OCI-LY3 (cell line): ENCODE results near the gene PTX4.

Experiments used
- H2AFZ ChIP-seq: fragments of 200-600, 300-600 bp; shearing (Covaris generic); 2 replicates; pipeline ENCODE4 v1.6.0; 2014; ENCODE audit warnings: antibody characterized with exemption, low read depth, low read length
- H3K27ac ChIP-seq: fragments of 200-600, 300-600 bp; sonication (generic); 2 replicates; pipeline ENCODE4 v1.5.1; 2014; ENCODE audit warnings: mild to moderate bottlenecking, low read length, moderate library complexity, mixed read lengths
- H3K27me3 ChIP-seq: fragments of 200-600, 300-600 bp; sonication (generic); 2 replicates; pipeline ENCODE4 v1.6.1; 2014; ENCODE audit warnings: low read depth, low read length, mixed read lengths
- H3K36me3 ChIP-seq: fragments of 200-600, 300-600 bp; sonication (generic); replicated peaks from 2 replicates; pipeline ENCODE3; 2014; ENCODE audit warnings: low read depth, low read length, mixed read lengths
- H3K4me1 ChIP-seq: fragments of 300-600, 200-600 bp; sonication (generic); 2 replicates; pipeline ENCODE4 v1.6.1; 2014; ENCODE audit warnings: low read length, mixed read lengths
- H3K4me2 ChIP-seq: fragments of 200-600, 300-600 bp; sonication (generic); 2 replicates; pipeline ENCODE4 v1.6.1; 2014; ENCODE audit warnings: low read length, mixed read lengths
- H3K4me3 ChIP-seq: fragments of 300-600, 200-600 bp; sonication (generic); 2 replicates; pipeline ENCODE4 v1.5.1; 2014; ENCODE audit warnings: antibody characterized with exemption, mild to moderate bottlenecking, low read length, moderate library complexity
- H3K79me2 ChIP-seq: fragments of 300-600, 200-600 bp; shearing (Covaris generic); 2 replicates; pipeline ENCODE4 v1.6.1; 2014; ENCODE audit warnings: mild to moderate bottlenecking, low read length, mixed read lengths
- H3K9ac ChIP-seq: fragments of 300-600, 200-600 bp; shearing (Covaris generic); 2 replicates; pipeline ENCODE4 v1.6.0; 2014; ENCODE audit warnings: mild to moderate bottlenecking, low read length, moderate library complexity
- H3K9me3 ChIP-seq: fragments of 200-600, 300-600 bp; shearing (Covaris generic); 2 replicates; pipeline ENCODE4 v1.6.1; 2014; ENCODE audit warnings: low read length, mixed read lengths; ENCODE audit not compliant: insufficient read depth
- H4K20me1 ChIP-seq: fragments of 200-600, 300-600 bp; sonication (generic); 2 replicates; pipeline ENCODE4 v1.6.1; 2016; ENCODE audit warnings: low read length, mixed read lengths; ENCODE audit not compliant: insufficient read depth
- EZH2phosphoT487 ChIP-seq: fragments of 200-600 bp; shearing (Covaris generic); IDR thresholded peaks from 2 replicates; pipeline ENCODE4 v1.6.1; 2018; ENCODE audit warnings: antibody characterized with exemption, mixed run types, low read depth
- TF ChIP-seq, protein P1 (sequence below): fragments of 200-600, 300-600 bp; sonication (generic); IDR thresholded peaks from 2 replicates; pipeline ENCODE4 v1.5.1; 2014; ENCODE audit warnings: antibody characterized with exemption, low read length, low read depth

Gene PTX4

DNA sequence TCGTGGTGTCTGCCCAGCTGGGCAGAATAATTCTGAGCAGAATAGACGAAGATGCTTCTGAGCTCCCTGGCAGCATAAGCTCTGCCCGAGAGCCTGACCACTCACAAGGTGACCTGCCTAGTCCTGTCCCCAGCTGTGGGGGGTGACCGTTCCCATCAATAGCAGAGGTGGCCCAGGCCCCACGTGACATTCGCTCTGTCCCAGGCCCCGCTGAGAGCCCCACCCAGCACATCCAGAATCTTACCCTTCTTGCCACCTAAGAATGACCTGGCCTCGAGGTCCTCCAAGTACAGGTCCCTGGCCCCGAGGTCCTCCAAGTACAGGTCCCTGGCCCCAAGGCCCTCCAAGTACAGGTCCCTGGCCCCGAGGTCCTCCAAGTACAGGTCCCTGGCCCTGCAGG is 44.0 kb upstream of the PTX4 start:
- H3K9ac ChIP-seq, result no peak overlapping the region

DNA sequence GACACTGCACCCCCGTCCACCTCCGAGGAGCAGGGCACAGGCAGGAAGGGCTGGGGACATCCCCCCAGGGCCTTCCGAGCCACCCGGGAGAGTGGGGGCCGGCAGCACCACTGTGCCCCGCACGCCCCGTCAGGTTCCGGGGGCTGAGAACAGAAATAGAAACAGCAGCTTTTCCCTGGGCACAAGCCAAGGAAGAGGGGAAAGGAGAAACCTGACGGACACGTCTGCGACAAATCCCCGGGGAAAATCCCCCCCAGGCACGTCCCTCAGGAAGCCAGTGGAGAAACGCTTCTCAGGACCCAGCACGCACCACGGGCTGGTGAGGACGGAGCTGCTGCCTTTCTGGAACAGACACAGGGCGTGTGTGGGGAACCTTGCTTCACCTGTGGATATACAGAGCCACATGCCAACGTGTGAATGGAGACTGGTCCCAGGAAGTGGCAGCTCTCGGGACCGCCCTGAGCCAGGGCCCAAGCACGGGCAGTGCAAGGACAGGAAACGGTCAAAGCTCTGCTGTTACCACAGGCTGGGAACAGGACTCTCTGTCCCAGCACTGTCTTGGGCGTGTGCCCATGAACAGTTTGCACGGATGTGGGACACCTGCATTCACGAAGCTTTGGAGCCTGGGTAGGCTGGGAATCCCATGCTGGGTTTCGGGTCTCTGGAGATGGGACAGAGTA is 43.5 kb upstream of the PTX4 start:
- no peak overlapping the region for H3K27ac ChIP-seq
- H3K9ac ChIP-seq, result no peak overlapping the region
- no peaks in the 10 kb centered on the region for H3K79me2 ChIP-seq
- no peak overlapping the region for H3K4me3 ChIP-seq
- H3K27me3 ChIP-seq, result no peaks in the 10 kb centered on the region
- no peaks in the 10 kb centered on the region for H3K36me3 ChIP-seq
- no peak overlapping the region for H2AFZ ChIP-seq
- TF ChIP-seq EZH2phosphoT487, result no peak
- TF ChIP-seq, protein P1, sequence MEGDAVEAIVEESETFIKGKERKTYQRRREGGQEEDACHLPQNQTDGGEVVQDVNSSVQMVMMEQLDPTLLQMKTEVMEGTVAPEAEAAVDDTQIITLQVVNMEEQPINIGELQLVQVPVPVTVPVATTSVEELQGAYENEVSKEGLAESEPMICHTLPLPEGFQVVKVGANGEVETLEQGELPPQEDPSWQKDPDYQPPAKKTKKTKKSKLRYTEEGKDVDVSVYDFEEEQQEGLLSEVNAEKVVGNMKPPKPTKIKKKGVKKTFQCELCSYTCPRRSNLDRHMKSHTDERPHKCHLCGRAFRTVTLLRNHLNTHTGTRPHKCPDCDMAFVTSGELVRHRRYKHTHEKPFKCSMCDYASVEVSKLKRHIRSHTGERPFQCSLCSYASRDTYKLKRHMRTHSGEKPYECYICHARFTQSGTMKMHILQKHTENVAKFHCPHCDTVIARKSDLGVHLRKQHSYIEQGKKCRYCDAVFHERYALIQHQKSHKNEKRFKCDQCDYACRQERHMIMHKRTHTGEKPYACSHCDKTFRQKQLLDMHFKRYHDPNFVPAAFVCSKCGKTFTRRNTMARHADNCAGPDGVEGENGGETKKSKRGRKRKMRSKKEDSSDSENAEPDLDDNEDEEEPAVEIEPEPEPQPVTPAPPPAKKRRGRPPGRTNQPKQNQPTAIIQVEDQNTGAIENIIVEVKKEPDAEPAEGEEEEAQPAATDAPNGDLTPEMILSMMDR, result no peak
- no peaks in the 10 kb centered on the region for H3K9me3 ChIP-seq
- no peaks in the 10 kb centered on the region for H3K4me1 ChIP-seq
- H4K20me1 ChIP-seq, result no peaks in the 10 kb centered on the region
- H3K4me2 ChIP-seq, result no peak overlapping the region

More for the DNA sequence above, 44.0 kb upstream of the PTX4 start:
- TF ChIP-seq, protein P1, result no peak
- TF ChIP-seq EZH2phosphoT487, result no peak
- Histone ChIP-seq H3K79me2 (no peaks in the 10 kb centered on the region), H3K36me3 (no peaks in the 10 kb centered on the region), H3K4me1 (no peaks in the 10 kb centered on the region), H3K9me3 (no peaks in the 10 kb centered on the region), H3K27me3 (no peaks in the 10 kb centered on the region), H4K20me1 (no peaks in the 10 kb centered on the region), H3K4me3 (no peak overlapping the region), H3K4me2 (no peak overlapping the region), H3K27ac (no peak overlapping the region), H2AFZ (no peak overlapping the region)

DNA sequence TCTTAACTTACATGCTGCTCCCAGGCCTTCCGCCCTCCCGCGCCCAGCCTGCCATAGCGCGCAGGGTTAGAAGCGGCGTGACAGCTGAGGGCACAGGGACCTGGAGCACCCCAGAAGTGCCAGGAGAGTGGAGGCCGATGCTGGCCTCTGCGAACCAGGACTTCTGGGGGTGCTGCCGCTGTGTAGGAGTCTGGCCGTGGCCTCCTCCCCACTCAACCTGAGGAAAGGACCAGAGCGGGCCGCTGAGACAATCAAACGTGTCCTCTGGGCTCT is 42.8 kb upstream of the PTX4 start:
- TF ChIP-seq, protein P1, result no peak
- no peak for TF ChIP-seq EZH2phosphoT487
- H3K9ac ChIP-seq, result no peak overlapping the region
- H3K79me2 ChIP-seq, result no peaks in the 10 kb centered on the region
- H3K27ac ChIP-seq, result no peak overlapping the region
- no peaks in the 10 kb centered on the region for H3K27me3 ChIP-seq
- no peak overlapping the region for H2AFZ ChIP-seq
- H4K20me1 ChIP-seq, result no peaks in the 10 kb centered on the region
- no peak overlapping the region for H3K4me3 ChIP-seq
- no peak overlapping the region for H3K4me2 ChIP-seq
- H3K36me3 ChIP-seq, result no peaks in the 10 kb centered on the region
- H3K9me3 ChIP-seq, result no peaks in the 10 kb centered on the region
- H3K4me1 ChIP-seq, result no peaks in the 10 kb centered on the region

GRCh38 chr16:1530883-1531637 is 42.3 kb upstream of the PTX4 start:
- no peak overlapping the region for H3K4me3 ChIP-seq
- H3K9ac ChIP-seq, result no peak overlapping the region
- H2AFZ ChIP-seq, result no peak overlapping the region
- H3K27ac ChIP-seq, result no peak overlapping the region
- H3K9me3 ChIP-seq, result no peaks in the 10 kb centered on the region
- H3K36me3 ChIP-seq, result no peaks in the 10 kb centered on the region
- H3K4me2 ChIP-seq, result no peak overlapping the region
- H4K20me1 ChIP-seq, result no peaks in the 10 kb centered on the region
- H3K27me3 ChIP-seq, result no peaks in the 10 kb centered on the region
- no peaks in the 10 kb centered on the region for H3K79me2 ChIP-seq
- no peaks in the 10 kb centered on the region for H3K4me1 ChIP-seq
- TF ChIP-seq EZH2phosphoT487, result no peak
- TF ChIP-seq, protein P1, result no peak
